HepG2 (cell line): Measurements from ENCODE around the gene MACROD2.

Experiments
- SIN3A ChIP-seq: IDR thresholded peaks from 2 replicates; pipeline ENCODE4 v1.6.1; 2011; ENCODE audit warnings: low read depth, mild to moderate bottlenecking, control low read depth, low read length, borderline replicate concordance
- SMAD1 ChIP-seq: sonication (generic); formaldehyde crosslinking; IDR thresholded peaks from 2 replicates; pipeline ENCODE4 v1.4.0; 2020; ENCODE audit warnings: missing genetic modification reagents, low read depth, mild to moderate bottlenecking, borderline replicate concordance
- ZNF282 ChIP-seq: fragments of 450-650 bp; IDR thresholded peaks from 2 replicates; pipeline ENCODE4 v1.6.1; 2018; ENCODE audit not compliant: partially characterized antibody

DNA sequence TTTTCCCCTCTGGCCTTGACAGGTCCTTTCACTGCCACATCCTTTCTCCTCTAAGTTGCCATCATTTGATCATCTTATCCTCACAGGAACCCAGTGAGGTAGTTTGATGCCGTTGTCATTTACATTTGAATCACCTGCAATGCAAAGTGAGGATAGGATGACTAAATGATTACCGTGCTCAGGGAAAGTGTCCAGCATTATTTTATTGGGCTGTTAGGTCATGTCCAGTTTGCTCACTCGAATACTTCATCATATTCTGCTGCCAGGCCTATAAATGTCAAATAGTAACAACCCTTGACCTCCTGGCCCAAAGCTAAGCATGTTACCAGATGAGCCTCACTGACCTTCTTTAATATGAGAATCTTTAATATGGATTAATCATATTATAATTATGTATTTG, 1410.8 kb downstream of the MACROD2 start:
- no peak for TF ChIP-seq ZNF282
- TF ChIP-seq SIN3A, result no peak
- no peak for TF ChIP-seq SMAD1 (CRISPR knock-in tag)
